ENCODE measurements around the gene ADAMTS12. TPM values are rescaled to one million over a fixed set of nuclear protein-coding genes. Genes with fewer than 3 reads are reported as not detected.
"Not testable (repeated sequence)": the region's sequence is repeated elsewhere in the genome, so short reads cannot be mapped to it uniquely, and the experiment has no call there.

ADAMTS12 gene
- total and polyA plus RNA-seq, 8 donors, result 0.31 to 4.2 (median 0.40) TPM

DNA sequence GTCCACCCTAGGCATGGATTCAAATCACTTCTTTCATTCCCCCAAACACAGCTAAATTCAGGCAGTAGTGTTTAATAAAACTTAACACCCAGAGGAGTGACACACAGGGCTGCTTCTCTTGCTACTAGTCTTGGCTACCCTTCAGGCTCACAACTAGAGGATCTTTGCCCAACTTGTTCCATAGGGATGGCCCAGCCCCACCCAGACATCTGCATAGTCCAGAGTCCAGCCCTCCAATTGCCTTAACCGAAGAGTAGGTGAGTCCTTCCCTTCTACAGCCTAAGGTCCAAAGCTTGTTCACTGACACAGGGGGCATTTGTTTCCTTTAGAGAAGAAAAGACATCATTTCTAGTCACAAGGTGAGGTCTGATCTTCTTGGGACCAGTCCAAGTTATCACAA, 29.2 kb upstream of the ADAMTS12 start:
- Histone ChIP-seq H3K27me3 (no peaks in the 10 kb centered on the region), H3K36me3 (no peaks in the 10 kb centered on the region), H3K9me3 (no peaks in the 10 kb centered on the region), H3K27ac (no peak overlapping the region), H3K4me3 (no peak overlapping the region), H3K4me1 (no peaks in the 10 kb centered on the region)
- WGBS, 2 donors, result 71 to 77% methylated on average over 1 of the region's 1 CpG
- FAIRE-seq (no peak), DNase-seq (no peak), ATAC-seq (no peak)
- TF ChIP-seq, protein P1, sequence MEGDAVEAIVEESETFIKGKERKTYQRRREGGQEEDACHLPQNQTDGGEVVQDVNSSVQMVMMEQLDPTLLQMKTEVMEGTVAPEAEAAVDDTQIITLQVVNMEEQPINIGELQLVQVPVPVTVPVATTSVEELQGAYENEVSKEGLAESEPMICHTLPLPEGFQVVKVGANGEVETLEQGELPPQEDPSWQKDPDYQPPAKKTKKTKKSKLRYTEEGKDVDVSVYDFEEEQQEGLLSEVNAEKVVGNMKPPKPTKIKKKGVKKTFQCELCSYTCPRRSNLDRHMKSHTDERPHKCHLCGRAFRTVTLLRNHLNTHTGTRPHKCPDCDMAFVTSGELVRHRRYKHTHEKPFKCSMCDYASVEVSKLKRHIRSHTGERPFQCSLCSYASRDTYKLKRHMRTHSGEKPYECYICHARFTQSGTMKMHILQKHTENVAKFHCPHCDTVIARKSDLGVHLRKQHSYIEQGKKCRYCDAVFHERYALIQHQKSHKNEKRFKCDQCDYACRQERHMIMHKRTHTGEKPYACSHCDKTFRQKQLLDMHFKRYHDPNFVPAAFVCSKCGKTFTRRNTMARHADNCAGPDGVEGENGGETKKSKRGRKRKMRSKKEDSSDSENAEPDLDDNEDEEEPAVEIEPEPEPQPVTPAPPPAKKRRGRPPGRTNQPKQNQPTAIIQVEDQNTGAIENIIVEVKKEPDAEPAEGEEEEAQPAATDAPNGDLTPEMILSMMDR (IDR thresholded peaks at IDR 0.05), result no peak
- intact Hi-C loops (cut with DNase I), result no loop called here

DNA sequence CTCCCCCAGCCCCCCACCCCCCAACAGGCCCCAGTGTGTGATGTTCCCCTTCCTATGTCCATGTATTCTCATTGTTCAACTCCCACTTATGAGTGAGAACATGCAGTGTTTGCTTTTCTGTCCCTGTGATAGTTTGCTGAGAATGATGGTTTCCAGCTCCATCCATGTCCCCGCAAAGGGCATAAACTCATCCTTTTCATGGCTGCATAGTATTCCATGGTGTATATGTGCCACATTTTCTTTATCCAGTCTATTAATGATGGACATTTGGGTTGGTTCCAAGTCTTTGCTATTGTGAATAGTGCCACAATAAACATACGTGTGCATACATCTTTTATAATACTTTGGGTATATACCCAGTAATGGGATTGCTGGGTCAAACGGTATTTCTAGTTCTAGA, 23.1 kb upstream of the ADAMTS12 start:
- DNase-seq; H3K27ac ChIP-seq; FAIRE-seq; H3K36me3 ChIP-seq; H3K9me3 ChIP-seq; H3K27me3 ChIP-seq; H3K4me1 ChIP-seq; intact Hi-C loops (cut with DNase I); ATAC-seq; H3K4me3 ChIP-seq: not testable (repeated sequence)
- 84 to 87% methylated on average over 3 of the region's 3 CpGs for WGBS, 2 donors

DNA sequence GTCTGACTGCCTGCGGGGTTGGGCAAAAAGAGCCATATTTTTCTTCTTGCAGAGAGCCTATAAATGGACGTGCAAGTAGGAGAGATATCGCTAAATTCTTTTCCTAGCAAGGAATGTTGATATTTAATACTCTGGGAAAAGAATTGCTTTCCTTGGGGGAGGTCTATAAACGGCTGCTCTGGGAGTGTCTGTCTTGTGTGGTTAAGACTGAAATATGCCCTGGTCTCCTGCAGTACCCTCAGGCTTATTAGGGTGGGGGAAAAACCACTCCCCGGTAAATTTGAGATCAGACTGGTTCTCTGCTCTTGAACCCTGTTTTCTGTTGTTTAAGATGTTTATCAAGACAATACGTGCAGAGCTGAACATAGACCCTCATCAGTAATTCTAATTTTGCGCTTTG, 14.5 kb upstream of the ADAMTS12 start:
- intact Hi-C loops (cut with DNase I); H3K27me3 ChIP-seq; H3K4me3 ChIP-seq; H3K4me1 ChIP-seq; ATAC-seq; FAIRE-seq; H3K27ac ChIP-seq; H3K36me3 ChIP-seq; DNase-seq; H3K9me3 ChIP-seq: not testable (repeated sequence)
- WGBS, 2 donors, result 70 to 75% methylated on average over 7 of the region's 7 CpGs

DNA sequence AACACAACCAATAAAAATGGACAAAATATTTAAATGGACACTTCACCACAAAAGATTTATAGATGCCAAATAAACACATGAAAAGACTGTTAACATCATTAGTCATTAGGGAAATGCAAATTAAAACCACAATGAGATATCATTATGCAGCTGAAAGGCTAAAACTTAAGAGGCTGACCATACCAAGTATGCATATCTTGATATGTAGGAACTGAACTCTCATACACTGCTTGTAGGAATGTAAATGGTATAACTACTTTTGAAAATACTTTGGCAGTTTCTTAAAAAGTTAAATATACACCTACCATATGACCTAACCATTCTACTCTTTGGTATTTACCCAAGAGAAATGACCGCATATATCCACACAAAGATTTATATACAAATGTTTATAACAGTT, 13.6 kb upstream of the ADAMTS12 start:
- DNase-seq (no peak), FAIRE-seq (no peak), ATAC-seq (no peak)
- H3K4me1 ChIP-seq, result no peaks in the 10 kb centered on the region
- intact Hi-C loops (cut with DNase I), result no loop called here
- H3K27me3 ChIP-seq, result no peaks in the 10 kb centered on the region
- no peaks in the 10 kb centered on the region for H3K36me3 ChIP-seq
- TF ChIP-seq, protein P1 (IDR thresholded peaks at IDR 0.05), result no peak
- WGBS, 2 donors, result 77 to 90% methylated on average over 1 of the region's 1 CpG
- H3K9me3 ChIP-seq, result peaks cover 0 to 4% (median 1%) of the 10 kb centered on the region in 4 donors
- no peak overlapping the region for H3K27ac ChIP-seq
- no peak overlapping the region for H3K4me3 ChIP-seq

DNA sequence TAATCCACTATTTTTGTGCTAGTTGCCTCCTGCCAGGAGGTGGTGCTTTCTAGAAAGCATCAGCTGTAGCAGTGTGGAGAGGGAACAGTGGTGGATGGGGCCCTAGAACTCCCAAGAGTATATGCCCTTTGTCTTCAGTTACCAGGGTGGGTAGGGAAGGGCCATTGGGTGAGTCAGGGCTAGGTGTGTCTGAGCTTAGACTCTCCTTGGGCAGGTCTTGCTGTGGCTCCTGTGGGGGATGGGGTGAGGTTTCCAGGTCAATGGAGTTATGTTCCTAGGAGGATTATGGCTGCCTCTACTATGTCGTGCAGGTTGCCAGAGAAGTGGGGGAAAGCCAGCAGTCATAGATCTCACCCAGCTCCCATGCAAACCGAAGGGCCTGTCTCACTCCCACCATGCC, 11.3 kb upstream of the ADAMTS12 start:
- Histone ChIP-seq H3K4me3 (no peak overlapping the region), H3K9me3 (peaks cover 0 to 4% (median 1%) of the 10 kb centered on the region in 4 donors), H3K27ac (no peak overlapping the region), H3K4me1 (no peaks in the 10 kb centered on the region), H3K36me3 (no peaks in the 10 kb centered on the region), H3K27me3 (no peaks in the 10 kb centered on the region)
- ATAC-seq (no peak), DNase-seq (no peak), FAIRE-seq (no peak)
- TF ChIP-seq, protein P1 (IDR thresholded peaks at IDR 0.05), result no peak
- WGBS, 2 donors, result 69 to 90% methylated on average over 2 of the region's 2 CpGs
- intact Hi-C loops (cut with DNase I), result no loop called here

DNA sequence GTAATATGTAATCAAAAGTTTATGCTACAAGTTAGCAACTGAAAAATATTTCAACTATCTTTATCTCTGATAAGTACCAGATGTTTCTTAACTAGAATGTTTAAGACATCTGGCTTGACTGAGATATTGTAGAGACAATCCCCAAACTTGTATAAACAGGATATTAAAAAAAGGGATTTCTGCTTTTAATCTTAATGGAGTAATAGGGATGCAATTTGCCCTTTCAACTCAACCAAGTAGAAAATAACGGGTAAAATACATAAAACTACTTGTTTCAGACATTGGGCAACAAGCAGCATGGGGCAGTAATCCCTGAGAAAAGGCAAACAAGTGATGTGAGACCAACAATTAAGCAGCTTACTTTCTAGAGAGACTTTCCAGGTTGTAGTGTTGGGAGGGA, 9.4 kb upstream of the ADAMTS12 start:
- no peaks in the 10 kb centered on the region for H3K36me3 ChIP-seq
- no peaks in the 10 kb centered on the region for H3K27me3 ChIP-seq
- H3K9me3 ChIP-seq, result peaks cover 0 to 2% (median 0%) of the 10 kb centered on the region in 4 donors
- no peak overlapping the region for H3K27ac ChIP-seq
- DNase-seq (no peak), FAIRE-seq (no peak), ATAC-seq (no peak)
- no peaks in the 10 kb centered on the region for H3K4me1 ChIP-seq
- 29 to 48% methylated on average over 1 of the region's 1 CpG for WGBS, 2 donors
- TF ChIP-seq, protein P1 (IDR thresholded peaks at IDR 0.05), result no peak
- H3K4me3 ChIP-seq, result no peak overlapping the region
- intact Hi-C loops (cut with DNase I), result no loop called here
